ENCODE measurements around the gene DHX30.

GRCh38 chr3:47794544-47794943 lies 8.4 kb upstream of the DHX30 start:
- TF ChIP-seq CTCF (IDR thresholded peaks at IDR 0.05; ENCODE audit: poor library complexity) (no peak), EZH2 (IDR thresholded peaks at IDR 0.05; ENCODE audit: borderline replicate concordance) (no peak)
